Activated B cell treated with CpG ODN at 0.5 μM for 24 hours (primary cell): ENCODE measurements around the gene KCNN1. TPM values are rescaled to one million over a fixed set of nuclear protein-coding genes. Genes with fewer than 3 reads are reported as not detected.
A peak's percentile ranks its signal among the peaks of the same experiment; 100 is the strongest.

Experiments
- ATAC-seq: fragments of 200-7000 bp; cut with Tn5 transposase; one replicate; pipeline ENCODE4 v1.10.0; 2021; ENCODE audit warnings: low read depth, mild to moderate bottlenecking, moderate library complexity
- CTCF ChIA-PET: fragments of 350-600 bp; sonication (Branson Sonifier 250); formaldehyde crosslinking; loops from one replicate; lab custom pipeline; 2021; ENCODE audit warnings: antibody characterized with exemption; lab: Charles Lee
- POLR2A ChIA-PET: fragments of 350-600 bp; sonication (Branson Sonifier 250); formaldehyde crosslinking; loops from one replicate; lab custom pipeline; 2021; ENCODE audit warnings: antibody characterized with exemption; lab: Charles Lee
- DNase-seq: peaks from one replicate; pipeline ENCODE4 v3.0.0; 2022
- H3K27ac Mint-ChIP-seq: one replicate; pipeline ENCODE4 v1.8.0; 2020; ENCODE audit warnings: mixed read lengths
- H3K27me3 Mint-ChIP-seq: one replicate; pipeline ENCODE4 v1.8.0; 2021; ENCODE audit warnings: mixed read lengths
- H3K36me3 Mint-ChIP-seq: one replicate; pipeline ENCODE4 v1.8.0; 2021; ENCODE audit warnings: low read depth, mixed read lengths
- H3K4me1 Mint-ChIP-seq: one replicate; pipeline ENCODE4 v1.8.0; 2021; ENCODE audit warnings: mixed read lengths
- H3K4me3 Mint-ChIP-seq: one replicate; pipeline ENCODE4 v1.8.0; 2020; ENCODE audit warnings: mild to moderate bottlenecking, mixed read lengths
- H3K9me3 Mint-ChIP-seq: one replicate; pipeline ENCODE4 v1.8.0; 2020; ENCODE audit warnings: mixed read lengths
- intact Hi-C: fragments of 100-400 bp; cut with micrococcal nuclease; formaldehyde crosslinking; loops from one replicate; pipeline ENCODE4 v1.15.1; 2024
- total RNA-seq: library from RNA; stranded (reverse); gene quantifications from 2 replicates; pipeline ENCODE4 v1.2.3, GENCODE V29; 2022
- TF ChIP-seq, protein P1 (sequence below): fragments of 200-600 bp; IDR thresholded peaks from one replicate; pipeline ENCODE4 v1.8.0; 2022; ENCODE audit warnings: antibody characterized with exemption, mild to moderate bottlenecking

KCNN1 gene
- total RNA-seq, 1 donor from 2014 or later, result not detected

GRCh38 chr19:17929056-17929455, 37.9 kb upstream of the KCNN1 start:
- ATAC-seq (no peak), DNase-seq (no peak)
- H3K4me1 Mint-ChIP-seq, result peaks cover 23% of the 10 kb centered on the region
- H3K4me3 Mint-ChIP-seq, result no peak overlapping the region
- TF ChIP-seq, protein P1, sequence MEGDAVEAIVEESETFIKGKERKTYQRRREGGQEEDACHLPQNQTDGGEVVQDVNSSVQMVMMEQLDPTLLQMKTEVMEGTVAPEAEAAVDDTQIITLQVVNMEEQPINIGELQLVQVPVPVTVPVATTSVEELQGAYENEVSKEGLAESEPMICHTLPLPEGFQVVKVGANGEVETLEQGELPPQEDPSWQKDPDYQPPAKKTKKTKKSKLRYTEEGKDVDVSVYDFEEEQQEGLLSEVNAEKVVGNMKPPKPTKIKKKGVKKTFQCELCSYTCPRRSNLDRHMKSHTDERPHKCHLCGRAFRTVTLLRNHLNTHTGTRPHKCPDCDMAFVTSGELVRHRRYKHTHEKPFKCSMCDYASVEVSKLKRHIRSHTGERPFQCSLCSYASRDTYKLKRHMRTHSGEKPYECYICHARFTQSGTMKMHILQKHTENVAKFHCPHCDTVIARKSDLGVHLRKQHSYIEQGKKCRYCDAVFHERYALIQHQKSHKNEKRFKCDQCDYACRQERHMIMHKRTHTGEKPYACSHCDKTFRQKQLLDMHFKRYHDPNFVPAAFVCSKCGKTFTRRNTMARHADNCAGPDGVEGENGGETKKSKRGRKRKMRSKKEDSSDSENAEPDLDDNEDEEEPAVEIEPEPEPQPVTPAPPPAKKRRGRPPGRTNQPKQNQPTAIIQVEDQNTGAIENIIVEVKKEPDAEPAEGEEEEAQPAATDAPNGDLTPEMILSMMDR, result no peak
- H3K9me3 Mint-ChIP-seq, result no peaks in the 10 kb centered on the region
- H3K27me3 Mint-ChIP-seq, result peaks cover 2% of the 10 kb centered on the region
- POLR2A ChIA-PET, result interaction anchor here (1.7 kb wide), 1 partner anchor 70 kb away, joined by 9 read pairs; the partner anchor contains the start of gene RPL18A
- H3K36me3 Mint-ChIP-seq, result no peaks in the 10 kb centered on the region
- H3K27ac Mint-ChIP-seq, result no peak overlapping the region
- intact Hi-C loops, result no loop called here
- CTCF ChIA-PET, result interaction anchor here (0.6 to 1.1 kb wide), 2 partner anchors 12 to 69 kb away, joined by 3 read pairs; partner anchors contain the start of gene RPL18A

DNA sequence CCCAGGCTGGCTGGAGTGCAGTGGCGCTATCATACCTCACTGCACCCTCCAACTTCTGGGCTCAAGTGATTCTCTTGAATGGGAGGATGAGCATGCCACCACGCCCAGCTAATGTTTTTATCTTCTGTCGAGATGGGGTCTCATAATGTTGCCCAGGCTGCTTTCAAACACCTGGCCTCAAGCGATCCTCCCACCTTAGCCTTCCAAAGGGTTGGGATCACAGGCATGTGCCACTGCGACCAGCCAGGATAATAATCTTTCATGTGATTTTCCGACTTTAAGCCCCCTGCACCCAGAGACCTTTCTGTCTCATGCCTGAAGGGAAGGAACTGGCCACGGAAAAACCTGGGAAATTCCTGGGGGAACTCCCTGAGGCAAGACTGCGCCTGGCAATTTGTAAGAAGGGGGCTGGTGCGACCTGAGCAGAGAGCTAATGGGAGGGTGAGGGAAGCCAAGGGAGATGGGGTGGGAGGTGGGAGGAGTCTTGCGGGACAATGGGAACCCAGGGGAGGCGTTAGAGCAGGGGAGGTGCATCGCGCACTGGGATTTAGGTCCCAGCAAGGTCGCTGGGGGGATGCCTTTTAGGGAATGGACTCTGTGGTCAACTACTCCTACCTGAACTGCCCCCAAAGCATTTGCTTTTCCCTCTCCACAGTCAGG, 35.2 kb upstream of the KCNN1 start:
- ChIA-PET CTCF (interaction anchor here (0.7 to 4.7 kb wide), 13 partner anchors 16 to 226 kb away, joined by 3 to 201 read pairs (median 5); partner anchors contain the start of genes RPL18A and SLC5A5), POLR2A (interaction anchor here (0.8 to 5.0 kb wide), 15 partner anchors 16 to 324 kb away, joined by 3 to 299 read pairs (median 7); partner anchors contain the start of genes JAK3, RPL18A and SLC5A5)
- DNase-seq, result no peak
- intact Hi-C loops, result loop anchor here (1.0 to 5.0 kb wide), 6 partner anchors 61 to 479 kb away; partner anchors contain the start of gene RPL18A
- no peaks in the 10 kb centered on the region for H3K9me3 Mint-ChIP-seq
- H3K4me3 Mint-ChIP-seq, result peak overlapping the region; percentile 88
- peaks cover 6% of the 10 kb centered on the region for H3K36me3 Mint-ChIP-seq
- TF ChIP-seq, protein P1, result no peak
- H3K27ac Mint-ChIP-seq, result peak overlapping the region; percentile 7
- H3K4me1 Mint-ChIP-seq, result peaks cover 25% of the 10 kb centered on the region
- H3K27me3 Mint-ChIP-seq, result peaks cover 2% of the 10 kb centered on the region
- no peak for ATAC-seq

DNA sequence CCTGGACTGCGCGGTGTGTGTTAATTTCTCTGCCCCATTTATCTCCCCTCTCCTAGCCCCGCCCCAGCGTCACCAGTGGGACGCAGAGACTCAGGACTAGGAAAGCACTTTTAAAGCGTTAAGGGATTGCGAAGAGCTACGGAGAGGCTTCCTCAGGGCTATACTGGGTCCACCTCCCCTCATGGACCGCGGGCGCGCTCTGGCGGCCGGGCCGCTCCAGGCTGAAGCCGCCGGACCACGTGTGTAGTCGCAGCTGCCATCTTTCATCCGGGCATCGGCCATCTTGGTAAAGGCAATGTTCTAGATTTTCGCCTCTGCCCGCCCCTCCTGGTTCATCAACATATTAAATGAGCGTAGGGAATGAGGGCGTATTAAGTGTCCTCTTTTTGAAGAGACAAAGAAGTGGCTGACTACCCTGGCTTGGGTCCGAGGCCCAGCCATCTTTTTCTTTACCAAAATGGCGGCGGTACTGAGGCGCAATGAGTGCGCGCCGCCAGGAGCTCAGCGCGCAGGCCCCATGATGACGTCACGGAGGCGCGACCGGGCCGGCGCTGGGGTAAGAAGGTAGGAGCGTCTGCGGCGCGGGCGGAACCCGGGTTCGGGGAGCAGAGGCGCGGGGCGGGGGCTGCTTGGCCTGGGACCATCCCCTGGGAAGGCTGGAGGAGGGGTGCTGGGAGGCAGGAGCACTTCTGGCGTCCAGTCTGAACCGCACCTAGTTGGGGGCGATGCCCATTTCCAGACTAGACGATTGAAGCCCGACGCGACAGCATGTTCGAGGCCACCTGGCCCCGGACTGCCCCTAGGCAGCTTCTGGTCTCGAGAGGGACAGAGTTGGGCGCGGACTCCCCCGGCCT, 34.2 kb upstream of the KCNN1 start, which contains the start of gene CCDC124:
TSS of gene CCDC124 (plus strand) at position 531 of the 854 bp plus-strand sequence. CDS start 3,406 bp downstream, outside the sequence.
- intact Hi-C loops, result loop anchor here (1.0 to 5.0 kb wide), 6 partner anchors 62 to 480 kb away; partner anchors contain the start of gene RPL18A
- POLR2A ChIA-PET, result interaction anchor here (0.5 to 5.0 kb wide), 34 partner anchors 15 to 590 kb away, joined by 3 to 299 read pairs (median 4); partner anchors contain the start of genes FCHO1, JAK3, RPL18A and SLC5A5
- Mint-ChIP-seq H3K27me3 (no peaks in the 10 kb centered on the region), H3K4me3 (peak within 1 kb of the TSS; percentile 88), H3K36me3 (peaks cover 8% of the 10 kb centered on the region), H3K9me3 (no peaks in the 10 kb centered on the region), H3K27ac (peak within 1 kb of the TSS; percentile 94), H3K4me1 (peaks cover 25% of the 10 kb centered on the region)
- DNase-seq (peak; percentile 87), ATAC-seq (peak; percentile 96)
- CTCF ChIA-PET, result interaction anchor here (0.7 to 4.7 kb wide), 19 partner anchors 13 to 227 kb away, joined by 3 to 201 read pairs (median 4); partner anchors contain the start of genes JAK3, RPL18A and SLC5A5
- TF ChIP-seq, protein P1, result no peak

- Mint-ChIP-seq H3K36me3 (peaks cover 12% of the 10 kb centered on the region), H3K27me3 (no peaks in the 10 kb centered on the region), H3K4me3 (peak overlapping the region; percentile 88), H3K9me3 (no peaks in the 10 kb centered on the region), H3K4me1 (peaks cover 25% of the 10 kb centered on the region), H3K27ac (peak overlapping the region; percentile 94)
- intact Hi-C loops, result loop anchor here (2.0 to 5.0 kb wide), 4 partner anchors 156 to 481 kb away; no protein-coding TSS in a partner anchor
- no peak for DNase-seq
- TF ChIP-seq, protein P1, result no peak
- ChIA-PET POLR2A (interaction anchor here (0.6 to 5.0 kb wide), 25 partner anchors 14 to 459 kb away, joined by 3 to 299 read pairs (median 5); partner anchors contain the start of genes JAK3, RPL18A and SLC5A5), CTCF (interaction anchor here (0.7 to 4.7 kb wide), 13 partner anchors 12 to 178 kb away, joined by 3 to 201 read pairs (median 5); partner anchors contain the start of genes RPL18A and SLC5A5)
- no peak for ATAC-seq
Measured at GRCh38 chr19:17933414-17934129, 33.3 kb upstream of the KCNN1 start.
